Upper lobe of left lung (tissue), 4 donors: Measurements from ENCODE around the gene ZNF134.

Experiments
- CTCF ChIP-seq, 6 experiments: fragments of 450-650 bp in 4 of 6; fragments of 200-600 bp in 2 of 6; sonication (generic) in 2 of 6; IDR thresholded peaks; one replicate each; pipeline ENCODE4 v1.5.1; 2016 to 2019; ENCODE audit warnings: antibody characterized with exemption in 6 of 6
- EP300 ChIP-seq, 4 donors: sonication (generic); formaldehyde crosslinking; IDR thresholded peaks; one replicate each; pipeline ENCODE4 v1.5.1; 2017; ENCODE audit warnings: antibody characterized with exemption in 4 of 4, control low read depth in 2 of 4
- POLR2A ChIP-seq, 4 donors: fragments of 450-650 bp; IDR thresholded peaks; one replicate each; pipeline ENCODE4 v1.5.1; 2016 to 2017; ENCODE audit warnings: antibody characterized with exemption in 4 of 4, mild to moderate bottlenecking in 2 of 4

GRCh38 chr19:57613941-57614743 lies at the start of gene ZNF134:
- TF ChIP-seq CTCF (IDR thresholded peaks at IDR 0.05): peak in 5 of 6 experiments; percentile 12 to 51 (median 27)
- no peak for TF ChIP-seq EP300 (IDR thresholded peaks at IDR 0.05)
- TF ChIP-seq POLR2A (IDR thresholded peaks at IDR 0.05): peak in 1 of 4 donors; percentile 42
